GM20000 (cell line): Measurements from ENCODE around the gene MXD1.

Experiments used
- DNase-seq: peaks from one replicate; pipeline ENCODE4 v3.0.0; 2012; ENCODE audit warnings: low spot score
- CTCF ChIP-seq: IDR thresholded peaks from 2 replicates; pipeline ENCODE4 v1.5.1; 2012; ENCODE audit warnings: mild to moderate bottlenecking, control low read depth; ENCODE audit errors: extremely low read depth, missing control alignments

Gene MXD1

GRCh38 chr2:69957965-69958364 lies 43.1 kb downstream of the MXD1 start:
- no peak for DNase-seq
- TF ChIP-seq CTCF = no peak

GRCh38 chr2:69958480-69958879 lies 43.6 kb downstream of the MXD1 start:
- DNase-seq = no peak
- no peak for TF ChIP-seq CTCF

DNA sequence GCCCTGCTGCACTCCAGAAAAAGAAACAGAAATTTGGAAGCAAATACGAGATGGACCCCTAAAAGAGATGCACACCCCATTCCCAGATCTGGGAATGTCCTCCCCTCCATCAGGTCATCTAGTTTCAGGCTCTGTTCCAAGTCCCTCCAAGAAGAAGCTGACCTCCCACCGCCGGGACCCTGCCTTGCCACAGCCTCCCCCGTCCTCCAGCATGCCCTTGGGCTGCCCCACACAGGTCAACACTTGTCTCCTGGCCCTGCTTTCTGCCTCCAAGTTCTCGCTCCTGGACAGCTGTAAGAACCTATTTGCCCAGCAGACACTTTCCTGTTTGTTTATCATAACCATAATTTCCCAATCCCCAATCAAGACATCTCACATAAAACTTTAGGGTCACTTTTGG lies 44.5 kb downstream of the MXD1 start:
- no peak for DNase-seq
- TF ChIP-seq CTCF = no peak

DNA sequence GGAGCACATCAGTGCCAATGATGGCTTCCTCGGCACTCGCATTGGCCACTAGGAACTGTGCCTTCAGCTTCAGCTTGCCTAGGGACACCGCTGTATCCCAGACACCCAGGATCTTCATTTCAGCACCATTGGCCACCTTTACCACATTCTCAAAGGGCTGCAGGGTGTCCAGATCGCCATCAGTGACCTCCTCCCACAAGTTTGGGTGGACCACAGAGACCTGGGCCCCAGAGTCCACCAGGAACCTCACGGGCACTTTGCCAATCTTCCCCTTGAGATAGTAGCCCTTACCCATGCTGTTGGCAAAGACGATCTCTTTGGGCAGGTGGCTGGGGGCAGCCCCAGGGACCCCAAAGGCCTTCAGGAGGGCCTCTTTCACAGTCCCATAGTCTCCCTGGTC lies 45.9 kb downstream of the MXD1 start:
- TF ChIP-seq CTCF = no peak
- DNase-seq = no peak

- DNase-seq = no peak
- no peak for TF ChIP-seq CTCF
These were observed 46.6 kb downstream of the MXD1 start, which contains the start of gene ASPRV1 for GRCh38 chr2:69961496-69961895. TSS of gene ASPRV1 (minus strand) at chr2:69961631. CDS start at chr2:69961436, 195 bp downstream.

DNA sequence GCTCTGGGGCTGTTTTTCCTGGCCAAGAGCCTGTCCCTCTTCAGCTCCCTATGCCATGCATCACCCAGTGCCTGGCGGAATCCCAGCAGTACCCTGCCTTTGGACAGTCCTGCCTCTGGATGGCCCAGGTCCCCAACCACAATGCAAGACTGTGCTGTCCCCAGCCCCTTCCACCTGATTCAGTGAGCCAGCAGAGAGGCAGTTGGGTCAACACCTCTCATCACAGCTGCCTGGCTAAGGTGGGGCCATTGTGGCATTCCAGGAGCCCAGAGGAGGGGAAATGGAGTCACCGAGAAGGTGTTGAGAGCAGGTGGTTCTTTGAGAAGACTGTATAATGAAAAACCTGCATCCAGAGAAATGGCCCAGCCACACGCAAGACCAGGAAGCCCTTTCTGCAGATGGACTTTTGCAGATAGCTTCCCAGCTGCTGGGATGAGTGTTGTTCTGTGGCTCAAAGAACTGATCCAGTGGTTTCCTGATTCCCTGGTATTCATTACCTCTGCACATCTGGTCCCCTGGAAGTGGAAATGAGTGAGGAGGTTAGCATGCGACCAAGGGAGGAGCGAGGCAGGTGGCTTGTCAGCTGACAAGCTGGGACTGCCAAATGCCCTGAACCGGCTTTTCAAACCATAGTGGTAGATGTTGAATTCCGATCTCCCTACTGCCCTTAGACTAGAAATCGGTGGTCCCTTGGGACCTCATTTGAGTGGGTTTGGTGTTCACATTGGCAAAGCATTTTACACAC lies 48.2 kb downstream of the MXD1 start:
- no peak for TF ChIP-seq CTCF
- no peak for DNase-seq

DNA sequence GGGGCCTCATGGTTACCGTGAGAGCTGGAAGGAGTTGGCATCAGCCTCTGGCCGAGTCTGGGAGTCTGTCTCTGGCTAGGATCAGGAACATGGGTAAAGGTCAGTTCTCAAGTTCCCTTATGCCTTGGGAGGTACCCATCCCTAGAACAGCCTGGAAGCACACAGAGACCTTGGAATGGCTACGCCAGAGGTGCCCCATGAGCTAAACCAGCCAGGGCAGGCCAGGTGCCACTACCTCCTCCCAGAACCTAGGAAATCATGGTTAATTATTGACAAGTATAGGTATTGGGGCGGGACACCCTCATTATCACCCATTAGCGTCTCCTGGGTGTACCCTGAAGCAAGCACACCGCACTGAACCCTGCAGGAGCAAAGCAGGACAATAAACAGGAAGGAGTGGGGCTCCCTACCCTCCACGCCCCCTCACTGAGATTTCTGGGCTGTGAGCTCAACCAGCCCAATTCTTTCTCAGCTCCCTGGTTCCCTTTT lies 49.5 kb downstream of the MXD1 start:
- no peak for TF ChIP-seq CTCF

More for the DNA sequence above, 49.5 kb downstream of the MXD1 start:
- DNase-seq = no peak
